LNCaP clone FGC (cell line): ENCODE measurements around the gene POLA2.
A peak's percentile ranks its signal among the peaks of the same experiment; 100 is the strongest.
"Not testable (repeated sequence)": the region's sequence is repeated elsewhere in the genome, so short reads cannot be mapped to it uniquely, and the experiment has no call there.

ENCODE experiments used
- DNase-seq: peaks from one replicate; pipeline ENCODE4 v3.0.0-alpha.2; 2011; ENCODE audit warnings: low read depth
- H3K4me3 ChIP-seq: 2 replicates; pipeline ENCODE4 v1.5.1; 2011; ENCODE audit warnings: mild to moderate bottlenecking, low read depth, low read length, control low read depth
- TF ChIP-seq, protein P1 (sequence below): IDR thresholded peaks from 2 replicates; pipeline ENCODE4 v1.5.1; 2012; ENCODE audit warnings: mild to moderate bottlenecking; ENCODE audit not compliant: control insufficient read depth, insufficient read depth; ENCODE audit errors: extremely low read depth

POLA2 gene

GRCh38 chr11:65323813-65324212 lies 62.1 kb downstream of the POLA2 start:
- no peak overlapping the region for H3K4me3 ChIP-seq
- DNase-seq, result no peak
- TF ChIP-seq, protein P1, sequence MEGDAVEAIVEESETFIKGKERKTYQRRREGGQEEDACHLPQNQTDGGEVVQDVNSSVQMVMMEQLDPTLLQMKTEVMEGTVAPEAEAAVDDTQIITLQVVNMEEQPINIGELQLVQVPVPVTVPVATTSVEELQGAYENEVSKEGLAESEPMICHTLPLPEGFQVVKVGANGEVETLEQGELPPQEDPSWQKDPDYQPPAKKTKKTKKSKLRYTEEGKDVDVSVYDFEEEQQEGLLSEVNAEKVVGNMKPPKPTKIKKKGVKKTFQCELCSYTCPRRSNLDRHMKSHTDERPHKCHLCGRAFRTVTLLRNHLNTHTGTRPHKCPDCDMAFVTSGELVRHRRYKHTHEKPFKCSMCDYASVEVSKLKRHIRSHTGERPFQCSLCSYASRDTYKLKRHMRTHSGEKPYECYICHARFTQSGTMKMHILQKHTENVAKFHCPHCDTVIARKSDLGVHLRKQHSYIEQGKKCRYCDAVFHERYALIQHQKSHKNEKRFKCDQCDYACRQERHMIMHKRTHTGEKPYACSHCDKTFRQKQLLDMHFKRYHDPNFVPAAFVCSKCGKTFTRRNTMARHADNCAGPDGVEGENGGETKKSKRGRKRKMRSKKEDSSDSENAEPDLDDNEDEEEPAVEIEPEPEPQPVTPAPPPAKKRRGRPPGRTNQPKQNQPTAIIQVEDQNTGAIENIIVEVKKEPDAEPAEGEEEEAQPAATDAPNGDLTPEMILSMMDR, result no peak

- no peak overlapping the region for H3K4me3 ChIP-seq
- TF ChIP-seq, protein P1, result no peak
- DNase-seq, result no peak
These were observed 63.7 kb downstream of the POLA2 start for GRCh38 chr11:65325435-65325834.

GRCh38 chr11:65327021-65327420 lies 65.3 kb downstream of the POLA2 start:
- no peak for DNase-seq
- TF ChIP-seq, protein P1, result no peak
- H3K4me3 ChIP-seq, result no peak overlapping the region

GRCh38 chr11:65329478-65329877 lies 67.7 kb downstream of the POLA2 start:
- TF ChIP-seq, protein P1, result no peak
- DNase-seq, result no peak

DNA sequence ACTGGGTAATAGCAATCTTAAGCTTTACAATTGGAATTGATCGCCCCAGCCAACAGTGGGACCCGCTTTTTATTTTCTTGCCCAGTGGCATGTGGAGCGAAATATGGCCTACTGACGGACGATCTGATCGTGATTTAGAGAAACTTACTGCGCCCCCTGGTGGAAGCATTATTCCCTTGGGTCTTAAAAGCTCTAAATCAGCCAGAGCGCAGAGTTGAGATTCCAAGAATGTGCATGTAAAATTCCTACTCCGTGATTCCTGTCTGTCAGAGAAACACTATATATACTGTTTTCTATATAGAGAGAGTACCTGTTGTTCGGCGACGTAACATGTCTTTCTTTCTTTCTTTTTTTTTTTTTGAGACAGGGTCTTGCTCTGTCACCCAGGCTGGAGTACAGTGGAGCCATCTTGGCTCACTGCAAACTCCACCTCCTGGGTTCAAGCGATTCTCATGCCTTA lies 68.2 kb downstream of the POLA2 start:
- DNase-seq, result peak; percentile 73
- TF ChIP-seq, protein P1, result peak; percentile 73
- no peak overlapping the region for H3K4me3 ChIP-seq

More at GRCh38 chr11:65329478-65329877, 67.7 kb downstream of the POLA2 start:
- no peak overlapping the region for H3K4me3 ChIP-seq

GRCh38 chr11:65330544-65330943 lies 68.8 kb downstream of the POLA2 start:
- no peak overlapping the region for H3K4me3 ChIP-seq
- DNase-seq, result no peak
- TF ChIP-seq, protein P1, result no peak

- DNase-seq, result not testable (repeated sequence)
These were observed 70.8 kb downstream of the POLA2 start for GRCh38 chr11:65332591-65332990.

More at GRCh38 chr11:65332591-65332990, 70.8 kb downstream of the POLA2 start:
- H3K4me3 ChIP-seq, result not testable (repeated sequence)
